GM23338 (cell line): Measurements from ENCODE around the gene OAT. TPM values are rescaled to one million over a fixed set of nuclear protein-coding genes. Genes with fewer than 3 reads are reported as not detected.

Experiments
- ATAC-seq: fragments of 200-7000 bp; cut with Tn5 transposase; 3 replicates; pipeline ENCODE4 v1.9.1; 2020
- DNase-seq: peaks from one replicate; pipeline ENCODE4 v3.0.0-alpha.2; 2015; ENCODE audit warnings: low spot score
- H2AFZ ChIP-seq: fragments of 200-600 bp; sonication (generic); 2 replicates; pipeline ENCODE4 v1.8.0; 2016; ENCODE audit warnings: antibody characterized with exemption, mild to moderate bottlenecking, moderate library complexity
- H3F3A ChIP-seq: fragments of 200-600 bp; sonication (generic); replicated peaks from 2 replicates; pipeline ENCODE4 v1.8.0; 2017; ENCODE audit warnings: antibody characterized with exemption, mixed run types, low read depth
- H3K27ac ChIP-seq: fragments of 200-600 bp; sonication (generic); 2 replicates; pipeline ENCODE4 v1.6.1; 2016; ENCODE audit warnings: low read depth
- H3K27me3 ChIP-seq: fragments of 200-600 bp; sonication (generic); 2 replicates; pipeline ENCODE4 v1.8.0; 2016; ENCODE audit warnings: mild to moderate bottlenecking, mixed run types, moderate library complexity; ENCODE audit not compliant: insufficient read depth
- H3K36me3 ChIP-seq: fragments of 200-600 bp; sonication (generic); 2 replicates; pipeline ENCODE4 v1.8.0; 2016; ENCODE audit warnings: mild to moderate bottlenecking; ENCODE audit not compliant: insufficient read depth
- H3K4me1 ChIP-seq: fragments of 200-600 bp; sonication (generic); 2 replicates; pipeline ENCODE4 v1.8.0; 2016; ENCODE audit warnings: mild to moderate bottlenecking, moderate library complexity; ENCODE audit not compliant: insufficient read depth
- H3K4me2 ChIP-seq: fragments of 200-600 bp; sonication (generic); 2 replicates; pipeline ENCODE4 v1.7.1; 2017; ENCODE audit warnings: mixed run types
- H3K4me3 ChIP-seq: fragments of 200-600 bp; sonication (generic); 2 replicates; pipeline ENCODE4 v1.6.1; 2016; ENCODE audit warnings: mixed run types
- H3K79me2 ChIP-seq: fragments of 200-600 bp; sonication (generic); replicated peaks from 2 replicates; pipeline ENCODE4 v1.8.0; 2017; ENCODE audit warnings: mild to moderate bottlenecking; ENCODE audit not compliant: insufficient read depth
- H3K9me2 ChIP-seq: fragments of 200-600 bp; sonication (generic); 2 replicates; pipeline ENCODE4 v1.8.0; 2017; ENCODE audit not compliant: insufficient read depth
- H4K20me1 ChIP-seq: fragments of 200-600 bp; sonication (generic); replicated peaks from 2 replicates; pipeline ENCODE4 v1.8.0; 2017; ENCODE audit warnings: mild to moderate bottlenecking; ENCODE audit not compliant: insufficient read depth
- H3K27ac Mint-ChIP-seq: 2 replicates; pipeline ENCODE4 v1.8.0; 2020; ENCODE audit warnings: inconsistent platforms, mild to moderate bottlenecking, moderate library complexity, mixed read lengths
- H3K27me3 Mint-ChIP-seq: 3 replicates; pipeline ENCODE4 v1.8.0; 2022; ENCODE audit warnings: low read depth, mild to moderate bottlenecking, moderate library complexity, mixed read lengths, inconsistent platforms; ENCODE audit not compliant: insufficient read depth, poor library complexity
- H3K36me3 Mint-ChIP-seq: 3 replicates; pipeline ENCODE4 v1.8.0; 2021; ENCODE audit warnings: low read depth, mild to moderate bottlenecking, inconsistent platforms, moderate library complexity, mixed read lengths
- H3K4me1 Mint-ChIP-seq: 3 replicates; pipeline ENCODE4 v1.8.0; 2020; ENCODE audit warnings: mild to moderate bottlenecking, inconsistent platforms, mixed read lengths
- H3K4me3 Mint-ChIP-seq: 3 replicates; pipeline ENCODE4 v1.8.0; 2021; ENCODE audit warnings: moderate library complexity, mild to moderate bottlenecking, inconsistent platforms, mixed read lengths
- H3K9me3 Mint-ChIP-seq: 3 replicates; pipeline ENCODE4 v1.8.0; 2020; ENCODE audit warnings: moderate library complexity, mild to moderate bottlenecking, inconsistent platforms, mixed read lengths
- EZH2 ChIP-seq: fragments of 200-600 bp; sonication (generic); IDR thresholded peaks from one replicate; pipeline ENCODE4 v1.8.0; 2017; ENCODE audit warnings: antibody characterized with exemption, mild to moderate bottlenecking, low read depth; ENCODE audit not compliant: unreplicated experiment
- polyA plus RNA-seq: library from polyadenylated mRNA; unstranded; fragments of >200 nt; fragmentation: Nextera tagmentation; extraction: Ambion mirVana; gene quantifications from 2 replicates; pipeline ENCODE4 v1.2.1, GENCODE V29; 2016
- total RNA-seq: library from RNA; depleted of rRNA; stranded (reverse); fragments of >200 nt; shearing (Covaris generic); gene quantifications from 2 replicates; pipeline ENCODE4 v1.2.3, GENCODE V29; 2014
- TF ChIP-seq, protein P1 (sequence below), 2 experiments: fragments of 200-600 bp in 1 of 2; sonication (generic) in 1 of 2; conservative IDR thresholded peaks; 2 replicates each; pipeline versions ENCODE4 v1.5.1 to v1.6.1; 2016 to 2017; ENCODE audit warnings: antibody characterized with exemption in 2 of 2, low read depth in 2 of 2, mild to moderate bottlenecking in 2 of 2, moderate library complexity in 1 of 2
- TF ChIP-seq, protein P2 (sequence below): IDR thresholded peaks from 2 replicates; pipeline ENCODE4 v1.6.1; 2016; ENCODE audit warnings: antibody characterized with exemption
- TF ChIP-seq, protein P3 (sequence below): fragments of 250-450 bp; sonication (Bioruptor Pico); IDR thresholded peaks from 2 replicates; pipeline ENCODE4 v1.5.0; 2020; ENCODE audit warnings: mild to moderate bottlenecking, moderate library complexity

The OAT gene
- total and polyA plus RNA-seq, 2 experiments from 2014 or later = 131 to 139 TPM

DNA sequence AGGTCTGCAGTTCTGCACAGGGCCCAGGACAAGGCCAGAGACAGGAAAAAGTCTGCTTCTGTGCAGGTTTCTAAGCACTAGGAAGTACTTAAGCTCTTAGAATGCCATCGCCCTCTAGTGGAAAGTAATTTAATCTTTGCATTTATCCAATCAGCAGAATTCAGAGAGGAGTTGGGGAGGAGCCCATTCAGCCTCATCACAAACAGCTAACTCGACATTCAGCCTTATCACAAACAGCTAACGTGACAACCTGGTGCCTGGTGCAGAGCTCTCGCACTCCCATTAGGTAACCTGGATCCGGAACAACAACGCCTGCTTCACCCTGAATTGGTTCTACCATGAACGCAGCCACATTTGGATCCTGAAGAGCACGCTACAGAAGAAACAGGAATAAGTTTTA is 15.2 kb downstream of the OAT start (continued):
- TF ChIP-seq, protein P1, sequence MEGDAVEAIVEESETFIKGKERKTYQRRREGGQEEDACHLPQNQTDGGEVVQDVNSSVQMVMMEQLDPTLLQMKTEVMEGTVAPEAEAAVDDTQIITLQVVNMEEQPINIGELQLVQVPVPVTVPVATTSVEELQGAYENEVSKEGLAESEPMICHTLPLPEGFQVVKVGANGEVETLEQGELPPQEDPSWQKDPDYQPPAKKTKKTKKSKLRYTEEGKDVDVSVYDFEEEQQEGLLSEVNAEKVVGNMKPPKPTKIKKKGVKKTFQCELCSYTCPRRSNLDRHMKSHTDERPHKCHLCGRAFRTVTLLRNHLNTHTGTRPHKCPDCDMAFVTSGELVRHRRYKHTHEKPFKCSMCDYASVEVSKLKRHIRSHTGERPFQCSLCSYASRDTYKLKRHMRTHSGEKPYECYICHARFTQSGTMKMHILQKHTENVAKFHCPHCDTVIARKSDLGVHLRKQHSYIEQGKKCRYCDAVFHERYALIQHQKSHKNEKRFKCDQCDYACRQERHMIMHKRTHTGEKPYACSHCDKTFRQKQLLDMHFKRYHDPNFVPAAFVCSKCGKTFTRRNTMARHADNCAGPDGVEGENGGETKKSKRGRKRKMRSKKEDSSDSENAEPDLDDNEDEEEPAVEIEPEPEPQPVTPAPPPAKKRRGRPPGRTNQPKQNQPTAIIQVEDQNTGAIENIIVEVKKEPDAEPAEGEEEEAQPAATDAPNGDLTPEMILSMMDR (conservative IDR thresholded peaks at IDR 0.05; ENCODE audit: low read depth in 2 of 2) = peak; percentile 76 to 77

DNA sequence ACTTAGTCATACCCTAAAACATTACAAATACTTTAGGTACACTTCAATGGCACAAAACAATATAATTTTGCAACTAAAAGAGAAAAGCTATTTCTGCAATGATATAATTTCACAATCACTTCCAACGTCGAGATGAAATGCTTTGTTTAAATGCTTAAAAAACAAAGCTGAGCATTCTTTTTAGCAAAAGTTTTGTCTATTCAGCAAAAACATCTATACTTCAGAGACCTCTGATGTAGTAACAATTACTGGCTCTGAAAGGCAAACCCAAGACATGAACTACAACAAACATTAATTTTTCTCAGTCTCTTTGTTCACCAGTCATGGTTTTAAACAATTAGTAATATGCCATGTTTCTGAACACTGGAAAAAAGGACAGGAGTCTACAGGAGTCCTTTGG is 16.4 kb downstream of the OAT start:
- Mint-ChIP-seq H3K27ac (no peak overlapping the region), H3K9me3 (no peaks in the 10 kb centered on the region; the same call in 2 of the 3 replicates), H3K27me3 (no peaks in the 10 kb centered on the region), H3K4me1 (peaks cover 6% of the 10 kb centered on the region; the same call in 2 of the 3 replicates), H3K4me3 (no peak overlapping the region), H3K36me3 (peaks cover 63% of the 10 kb centered on the region)
- Histone ChIP-seq H4K20me1 (no peaks in the 10 kb centered on the region; the same call in 1 of the 2 replicates), H3K4me3 (no peak overlapping the region), H3K9me2 (no peaks in the 10 kb centered on the region), H3K4me2 (no peak overlapping the region), H2AFZ (no peak overlapping the region), H3K36me3 (peaks cover 39% of the 10 kb centered on the region; the same call in 1 of the 2 replicates), H3F3A (0 out of 2 replicates have a peak, but pooled peaks cover 4% of the 10 kb centered on the region), H3K4me1 (no peaks in the 10 kb centered on the region; the same call in 1 of the 2 replicates), H3K79me2 (no peaks in the 10 kb centered on the region), H3K27me3 (no peaks in the 10 kb centered on the region), H3K27ac (no peak overlapping the region)
- DNase-seq = no peak
- no peak for ATAC-seq
- TF ChIP-seq, protein P2, sequence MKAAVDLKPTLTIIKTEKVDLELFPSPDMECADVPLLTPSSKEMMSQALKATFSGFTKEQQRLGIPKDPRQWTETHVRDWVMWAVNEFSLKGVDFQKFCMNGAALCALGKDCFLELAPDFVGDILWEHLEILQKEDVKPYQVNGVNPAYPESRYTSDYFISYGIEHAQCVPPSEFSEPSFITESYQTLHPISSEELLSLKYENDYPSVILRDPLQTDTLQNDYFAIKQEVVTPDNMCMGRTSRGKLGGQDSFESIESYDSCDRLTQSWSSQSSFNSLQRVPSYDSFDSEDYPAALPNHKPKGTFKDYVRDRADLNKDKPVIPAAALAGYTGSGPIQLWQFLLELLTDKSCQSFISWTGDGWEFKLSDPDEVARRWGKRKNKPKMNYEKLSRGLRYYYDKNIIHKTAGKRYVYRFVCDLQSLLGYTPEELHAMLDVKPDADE = no peak
- TF ChIP-seq EZH2 = no peak
- TF ChIP-seq, protein P3, sequence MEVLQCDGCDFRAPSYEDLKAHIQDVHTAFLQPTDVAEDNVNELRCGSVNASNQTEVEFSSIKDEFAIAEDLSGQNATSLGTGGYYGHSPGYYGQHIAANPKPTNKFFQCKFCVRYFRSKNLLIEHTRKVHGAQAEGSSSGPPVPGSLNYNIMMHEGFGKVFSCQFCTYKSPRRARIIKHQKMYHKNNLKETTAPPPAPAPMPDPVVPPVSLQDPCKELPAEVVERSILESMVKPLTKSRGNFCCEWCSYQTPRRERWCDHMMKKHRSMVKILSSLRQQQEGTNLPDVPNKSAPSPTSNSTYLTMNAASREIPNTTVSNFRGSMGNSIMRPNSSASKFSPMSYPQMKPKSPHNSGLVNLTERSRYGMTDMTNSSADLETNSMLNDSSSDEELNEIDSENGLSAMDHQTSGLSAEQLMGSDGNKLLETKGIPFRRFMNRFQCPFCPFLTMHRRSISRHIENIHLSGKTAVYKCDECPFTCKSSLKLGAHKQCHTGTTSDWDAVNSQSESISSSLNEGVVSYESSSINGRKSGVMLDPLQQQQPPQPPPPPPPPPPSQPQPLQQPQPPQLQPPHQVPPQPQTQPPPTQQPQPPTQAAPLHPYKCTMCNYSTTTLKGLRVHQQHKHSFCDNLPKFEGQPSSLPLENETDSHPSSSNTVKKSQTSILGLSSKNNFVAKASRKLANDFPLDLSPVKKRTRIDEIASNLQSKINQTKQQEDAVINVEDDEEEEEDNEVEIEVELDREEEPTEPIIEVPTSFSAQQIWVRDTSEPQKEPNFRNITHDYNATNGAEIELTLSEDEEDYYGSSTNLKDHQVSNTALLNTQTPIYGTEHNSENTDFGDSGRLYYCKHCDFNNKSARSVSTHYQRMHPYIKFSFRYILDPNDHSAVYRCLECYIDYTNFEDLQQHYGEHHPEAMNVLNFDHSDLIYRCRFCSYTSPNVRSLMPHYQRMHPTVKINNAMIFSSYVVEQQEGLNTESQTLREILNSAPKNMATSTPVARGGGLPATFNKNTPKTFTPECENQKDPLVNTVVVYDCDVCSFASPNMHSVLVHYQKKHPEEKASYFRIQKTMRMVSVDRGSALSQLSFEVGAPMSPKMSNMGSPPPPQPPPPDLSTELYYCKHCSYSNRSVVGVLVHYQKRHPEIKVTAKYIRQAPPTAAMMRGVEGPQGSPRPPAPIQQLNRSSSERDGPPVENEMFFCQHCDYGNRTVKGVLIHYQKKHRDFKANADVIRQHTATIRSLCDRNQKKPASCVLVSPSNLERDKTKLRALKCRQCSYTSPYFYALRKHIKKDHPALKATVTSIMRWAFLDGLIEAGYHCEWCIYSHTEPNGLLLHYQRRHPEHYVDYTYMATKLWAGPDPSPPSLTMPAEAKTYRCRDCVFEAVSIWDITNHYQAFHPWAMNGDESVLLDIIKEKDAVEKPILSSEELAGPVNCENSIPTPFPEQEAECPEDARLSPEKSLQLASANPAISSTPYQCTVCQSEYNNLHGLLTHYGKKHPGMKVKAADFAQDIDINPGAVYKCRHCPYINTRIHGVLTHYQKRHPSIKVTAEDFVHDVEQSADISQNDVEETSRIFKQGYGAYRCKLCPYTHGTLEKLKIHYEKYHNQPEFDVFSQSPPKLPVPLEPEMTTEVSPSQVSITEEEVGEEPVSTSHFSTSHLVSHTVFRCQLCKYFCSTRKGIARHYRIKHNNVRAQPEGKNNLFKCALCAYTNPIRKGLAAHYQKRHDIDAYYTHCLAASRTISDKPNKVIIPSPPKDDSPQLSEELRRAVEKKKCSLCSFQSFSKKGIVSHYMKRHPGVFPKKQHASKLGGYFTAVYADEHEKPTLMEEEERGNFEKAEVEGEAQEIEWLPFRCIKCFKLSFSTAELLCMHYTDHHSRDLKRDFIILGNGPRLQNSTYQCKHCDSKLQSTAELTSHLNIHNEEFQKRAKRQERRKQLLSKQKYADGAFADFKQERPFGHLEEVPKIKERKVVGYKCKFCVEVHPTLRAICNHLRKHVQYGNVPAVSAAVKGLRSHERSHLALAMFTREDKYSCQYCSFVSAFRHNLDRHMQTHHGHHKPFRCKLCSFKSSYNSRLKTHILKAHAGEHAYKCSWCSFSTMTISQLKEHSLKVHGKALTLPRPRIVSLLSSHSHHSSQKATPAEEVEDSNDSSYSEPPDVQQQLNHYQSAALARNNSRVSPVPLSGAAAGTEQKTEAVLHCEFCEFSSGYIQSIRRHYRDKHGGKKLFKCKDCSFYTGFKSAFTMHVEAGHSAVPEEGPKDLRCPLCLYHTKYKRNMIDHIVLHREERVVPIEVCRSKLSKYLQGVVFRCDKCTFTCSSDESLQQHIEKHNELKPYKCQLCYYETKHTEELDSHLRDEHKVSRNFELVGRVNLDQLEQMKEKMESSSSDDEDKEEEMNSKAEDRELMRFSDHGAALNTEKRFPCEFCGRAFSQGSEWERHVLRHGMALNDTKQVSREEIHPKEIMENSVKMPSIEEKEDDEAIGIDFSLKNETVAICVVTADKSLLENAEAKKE = no peak
